GM12891 (cell line): Measurements from ENCODE around the gene LRRC15.

Experiments used
- PAX5 ChIP-seq: IDR thresholded peaks from 2 replicates; pipeline ENCODE4 v1.6.1; 2011; ENCODE audit warnings: low read length, moderate library complexity, mild to moderate bottlenecking; ENCODE audit not compliant: insufficient read depth, severe bottlenecking
- POLR2A ChIP-seq: IDR thresholded peaks from 2 replicates; pipeline ENCODE4 v1.6.1; 2011; ENCODE audit warnings: low read depth, low read length, control low read depth
- TAF1 ChIP-seq: IDR thresholded peaks from 2 replicates; pipeline ENCODE4 v1.6.1; 2011; ENCODE audit warnings: low read depth, low read length, control low read depth

- TF ChIP-seq POLR2A (no peak), TAF1 (no peak), PAX5 (no peak)
Measured at GRCh38 chr3:194308601-194309449, 60.7 kb downstream of the LRRC15 start.
